GM18867 (cell line): ENCODE measurements around the gene DSCAML1.

Source experiments
- ATAC-seq: cut with Tn5 transposase; IDR thresholded peaks from one replicate; pipeline ENCODE4 v1.9.1; 2021; ENCODE audit warnings: mild to moderate bottlenecking, moderate library complexity; ENCODE audit not compliant: unreplicated experiment

Gene DSCAML1

GRCh38 chr11:117437791-117438130 lies 359.3 kb downstream of the DSCAML1 start:
- ATAC-seq = no peak

GRCh38 chr11:117437041-117437790 lies 359.8 kb downstream of the DSCAML1 start:
- no peak for ATAC-seq

GRCh38 chr11:117435326-117435725 lies 361.7 kb downstream of the DSCAML1 start:
- ATAC-seq = peak; percentile 65

- no peak for ATAC-seq
Observed at GRCh38 chr11:117434481-117434880, 362.5 kb downstream of the DSCAML1 start.

- no peak for ATAC-seq
Observed at GRCh38 chr11:117433717-117434116, 363.3 kb downstream of the DSCAML1 start.

GRCh38 chr11:117431436-117431835 lies 365.6 kb downstream of the DSCAML1 start:
- no peak for ATAC-seq

GRCh38 chr11:117430293-117430955 lies 366.6 kb downstream of the DSCAML1 start:
- ATAC-seq = no peak

GRCh38 chr11:117428856-117429229 lies 368.2 kb downstream of the DSCAML1 start:
- ATAC-seq = no peak

GRCh38 chr11:117428186-117428855 lies 368.7 kb downstream of the DSCAML1 start:
- no peak for ATAC-seq

GRCh38 chr11:117427356-117427874 lies 369.6 kb downstream of the DSCAML1 start:
- ATAC-seq = no peak

GRCh38 chr11:117426941-117427340 lies 370.1 kb downstream of the DSCAML1 start:
- no peak for ATAC-seq

- no peak for ATAC-seq
Observed at GRCh38 chr11:117426297-117426685, 370.7 kb downstream of the DSCAML1 start.

GRCh38 chr11:117425679-117426296 lies 371.2 kb downstream of the DSCAML1 start:
- ATAC-seq = no peak

- no peak for ATAC-seq
Observed at GRCh38 chr11:117424781-117425180, 372.2 kb downstream of the DSCAML1 start.

GRCh38 chr11:117423046-117423575 lies 373.9 kb downstream of the DSCAML1 start:
- ATAC-seq = no peak

GRCh38 chr11:117421476-117421875 lies 375.5 kb downstream of the DSCAML1 start:
- ATAC-seq = no peak

- no peak for ATAC-seq
Observed at GRCh38 chr11:117421041-117421440, 376.0 kb downstream of the DSCAML1 start.

- ATAC-seq = no peak
Observed at GRCh38 chr11:117420598-117420997, 376.4 kb downstream of the DSCAML1 start.

GRCh38 chr11:117420143-117420485 lies 376.9 kb downstream of the DSCAML1 start:
- ATAC-seq = no peak

- no peak for ATAC-seq
Observed at GRCh38 chr11:117419482-117420142, 377.4 kb downstream of the DSCAML1 start.
